ENCODE data around the gene RAI1.
"Not testable (repeated sequence)": the region's sequence is repeated elsewhere in the genome, so short reads cannot be mapped to it uniquely, and the experiment has no call there.

The RAI1 gene

GRCh38 chr17:17680477-17681186, 626 bp upstream of the RAI1 start:
- DNase-seq (ENCODE audit: insufficient read length, low spot score) (no peak), FAIRE-seq (peak; percentile 26)

- no peak for FAIRE-seq
- DNase-seq (ENCODE audit: insufficient read length, low spot score) = no peak
These were observed 560 bp downstream of the RAI1 start for GRCh38 chr17:17681744-17682292.

GRCh38 chr17:17682293-17682736, 1.1 kb downstream of the RAI1 start:
- DNase-seq (ENCODE audit: insufficient read length, low spot score) = peak; percentile 65

GRCh38 chr17:17682737-17683680, 1.8 kb downstream of the RAI1 start:
- FAIRE-seq = no peak

More at GRCh38 chr17:17682293-17682736, 1.1 kb downstream of the RAI1 start:
- FAIRE-seq = no peak

GRCh38 chr17:17683710-17684365, 2.6 kb downstream of the RAI1 start:
- DNase-seq (ENCODE audit: insufficient read length, low spot score) = no peak
- FAIRE-seq = no peak

More at GRCh38 chr17:17682737-17683680, 1.8 kb downstream of the RAI1 start:
- DNase-seq (ENCODE audit: insufficient read length, low spot score) = no peak

GRCh38 chr17:17684906-17685774, 3.9 kb downstream of the RAI1 start:
- no peak for DNase-seq (ENCODE audit: insufficient read length, low spot score)

GRCh38 chr17:17685775-17686291, 4.6 kb downstream of the RAI1 start:
- DNase-seq (ENCODE audit: insufficient read length, low spot score) = no peak
- FAIRE-seq = no peak

More at GRCh38 chr17:17684906-17685774, 3.9 kb downstream of the RAI1 start:
- no peak for FAIRE-seq

GRCh38 chr17:17689312-17689711, 8.1 kb downstream of the RAI1 start:
- DNase-seq (ENCODE audit: insufficient read length, low spot score) = no peak
- no peak for FAIRE-seq

- FAIRE-seq = peak; percentile 48
- not testable (repeated sequence) for DNase-seq (ENCODE audit: insufficient read length, low spot score)
These were observed 9.0 kb downstream of the RAI1 start for GRCh38 chr17:17690233-17690632.

- no peak for DNase-seq (ENCODE audit: insufficient read length, low spot score)
- peak; percentile 95 for FAIRE-seq
These were observed 10.4 kb downstream of the RAI1 start for GRCh38 chr17:17691468-17692263.

- FAIRE-seq (no peak), DNase-seq (ENCODE audit: insufficient read length, low spot score) (no peak)
These were observed 11.3 kb downstream of the RAI1 start for GRCh38 chr17:17692353-17693252.

GRCh38 chr17:17693253-17694168, 12.3 kb downstream of the RAI1 start:
- peak; percentile 68 for FAIRE-seq

GRCh38 chr17:17694169-17695081, 13.2 kb downstream of the RAI1 start:
- FAIRE-seq (peak; percentile 60), DNase-seq (ENCODE audit: insufficient read length, low spot score) (peak; percentile 79)

More at GRCh38 chr17:17693253-17694168, 12.3 kb downstream of the RAI1 start:
- no peak for DNase-seq (ENCODE audit: insufficient read length, low spot score)

- FAIRE-seq (no peak), DNase-seq (ENCODE audit: insufficient read length, low spot score) (no peak)
These were observed 14.8 kb downstream of the RAI1 start for GRCh38 chr17:17696085-17696484.

- FAIRE-seq = no peak
- no peak for DNase-seq (ENCODE audit: insufficient read length, low spot score)
These were observed 15.8 kb downstream of the RAI1 start for GRCh38 chr17:17696882-17697633.

Measured in GM19239 (cell line).